ENCODE measurements around the gene SFTPD.

- TF ChIP-seq EZH2 (IDR thresholded peaks at IDR 0.05; ENCODE audit: low read length, missing control alignments) (no peak), CTCF (conservative IDR thresholded peaks at IDR 0.05 in 1 of 2, IDR thresholded peaks at IDR 0.05 in 1 of 2; ENCODE audit: low read depth in 1 of 2, low read length in 2 of 2) (no peak)
These were observed 18.6 kb downstream of the SFTPD start for GRCh38 chr10:79930267-79930666.

All from fibroblast of lung (primary cell).